ENCODE measurements around the gene SORCS1.

SORCS1 gene

GRCh38 chr10:107054469-107055156 is 109.9 kb downstream of the SORCS1 start:
- no peak overlapping the region for H2AFZ ChIP-seq (ENCODE audit: low read length)
- H3K79me2 ChIP-seq (ENCODE audit: low read length): no peaks in the 10 kb centered on the region
- no peak overlapping the region for H3K9ac ChIP-seq (ENCODE audit: low read length)
- H3K9me2 ChIP-seq (replicated peaks; ENCODE audit: insufficient read depth, low read length): no peaks in the 10 kb centered on the region
- H3F3A ChIP-seq (ENCODE audit: insufficient read depth, low read length): no peaks in the 10 kb centered on the region
- DNase-seq: no peak
- no peaks in the 10 kb centered on the region for H3K36me3 ChIP-seq (replicated peaks; ENCODE audit: insufficient read depth, low read length)
- H3K27me3 ChIP-seq (replicated peaks; ENCODE audit: insufficient read depth, low read length): no peaks in the 10 kb centered on the region
- H4K20me1 ChIP-seq (ENCODE audit: insufficient read depth, low read length): no peaks in the 10 kb centered on the region
- no peaks in the 10 kb centered on the region for H3K9me3 ChIP-seq (replicated peaks; ENCODE audit: insufficient read depth, low read length)
- H3K27ac ChIP-seq (ENCODE audit: low read length): no peak overlapping the region
- TF ChIP-seq EZH2phosphoT487 (IDR thresholded peaks at IDR 0.05; ENCODE audit: low read length): no peak
- H3K4me3 ChIP-seq (ENCODE audit: low read length): no peak overlapping the region
- H3K4me1 ChIP-seq (ENCODE audit: low read length): no peaks in the 10 kb centered on the region
- no peak overlapping the region for H3K4me2 ChIP-seq (ENCODE audit: low read depth, low read length)

GRCh38 chr10:107051769-107052168 is 112.7 kb downstream of the SORCS1 start:
- Histone ChIP-seq H3K27ac (ENCODE audit: low read length) (no peak overlapping the region), H3K79me2 (ENCODE audit: low read length) (no peaks in the 10 kb centered on the region), H3K4me2 (ENCODE audit: low read depth, low read length) (no peak overlapping the region), H3K9me3 (replicated peaks; ENCODE audit: insufficient read depth, low read length) (no peaks in the 10 kb centered on the region), H2AFZ (ENCODE audit: low read length) (no peak overlapping the region), H3K4me1 (ENCODE audit: low read length) (no peaks in the 10 kb centered on the region), H3K27me3 (replicated peaks; ENCODE audit: insufficient read depth, low read length) (no peaks in the 10 kb centered on the region), H3K9ac (ENCODE audit: low read length) (no peak overlapping the region), H3K4me3 (ENCODE audit: low read length) (no peak overlapping the region), H3F3A (ENCODE audit: insufficient read depth, low read length) (no peaks in the 10 kb centered on the region), H3K36me3 (replicated peaks; ENCODE audit: insufficient read depth, low read length) (no peaks in the 10 kb centered on the region), H4K20me1 (ENCODE audit: insufficient read depth, low read length) (no peaks in the 10 kb centered on the region), H3K9me2 (replicated peaks; ENCODE audit: insufficient read depth, low read length) (no peaks in the 10 kb centered on the region)
- DNase-seq: no peak
- TF ChIP-seq, protein P1, sequence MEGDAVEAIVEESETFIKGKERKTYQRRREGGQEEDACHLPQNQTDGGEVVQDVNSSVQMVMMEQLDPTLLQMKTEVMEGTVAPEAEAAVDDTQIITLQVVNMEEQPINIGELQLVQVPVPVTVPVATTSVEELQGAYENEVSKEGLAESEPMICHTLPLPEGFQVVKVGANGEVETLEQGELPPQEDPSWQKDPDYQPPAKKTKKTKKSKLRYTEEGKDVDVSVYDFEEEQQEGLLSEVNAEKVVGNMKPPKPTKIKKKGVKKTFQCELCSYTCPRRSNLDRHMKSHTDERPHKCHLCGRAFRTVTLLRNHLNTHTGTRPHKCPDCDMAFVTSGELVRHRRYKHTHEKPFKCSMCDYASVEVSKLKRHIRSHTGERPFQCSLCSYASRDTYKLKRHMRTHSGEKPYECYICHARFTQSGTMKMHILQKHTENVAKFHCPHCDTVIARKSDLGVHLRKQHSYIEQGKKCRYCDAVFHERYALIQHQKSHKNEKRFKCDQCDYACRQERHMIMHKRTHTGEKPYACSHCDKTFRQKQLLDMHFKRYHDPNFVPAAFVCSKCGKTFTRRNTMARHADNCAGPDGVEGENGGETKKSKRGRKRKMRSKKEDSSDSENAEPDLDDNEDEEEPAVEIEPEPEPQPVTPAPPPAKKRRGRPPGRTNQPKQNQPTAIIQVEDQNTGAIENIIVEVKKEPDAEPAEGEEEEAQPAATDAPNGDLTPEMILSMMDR (IDR thresholded peaks at IDR 0.05; ENCODE audit: low read length): no peak
- TF ChIP-seq EZH2phosphoT487 (IDR thresholded peaks at IDR 0.05; ENCODE audit: low read length) (no peak), EZH2 (optimal IDR thresholded peaks at IDR 0.05; ENCODE audit: low read depth, low read length) (no peak)

- Histone ChIP-seq H3K4me2 (ENCODE audit: low read depth, low read length) (no peak overlapping the region), H3K9me3 (replicated peaks; ENCODE audit: insufficient read depth, low read length) (no peaks in the 10 kb centered on the region), H3K27ac (ENCODE audit: low read length) (no peak overlapping the region), H3K36me3 (replicated peaks; ENCODE audit: insufficient read depth, low read length) (no peaks in the 10 kb centered on the region), H3K9ac (ENCODE audit: low read length) (no peak overlapping the region), H3K79me2 (ENCODE audit: low read length) (no peaks in the 10 kb centered on the region), H3K4me3 (ENCODE audit: low read length) (no peak overlapping the region), H2AFZ (ENCODE audit: low read length) (no peak overlapping the region), H3K27me3 (replicated peaks; ENCODE audit: insufficient read depth, low read length) (no peaks in the 10 kb centered on the region), H3F3A (ENCODE audit: insufficient read depth, low read length) (no peaks in the 10 kb centered on the region), H3K4me1 (ENCODE audit: low read length) (no peaks in the 10 kb centered on the region), H4K20me1 (ENCODE audit: insufficient read depth, low read length) (no peaks in the 10 kb centered on the region), H3K9me2 (replicated peaks; ENCODE audit: insufficient read depth, low read length) (no peaks in the 10 kb centered on the region)
- TF ChIP-seq, protein P1 (IDR thresholded peaks at IDR 0.05; ENCODE audit: low read length): no peak
- no peak for TF ChIP-seq EZH2 (optimal IDR thresholded peaks at IDR 0.05; ENCODE audit: low read depth, low read length)
- no peak for TF ChIP-seq EZH2phosphoT487 (IDR thresholded peaks at IDR 0.05; ENCODE audit: low read length)
- DNase-seq: no peak
These were observed 121.0 kb downstream of the SORCS1 start for GRCh38 chr10:107043461-107043860.
